NT2/D1 (cell line): ENCODE data around the gene MYNN.

Experiments used
- YY1 ChIP-seq: IDR thresholded peaks from 2 replicates; pipeline ENCODE4 v1.6.1; 2011; ENCODE audit not compliant: insufficient read length, insufficient read depth
- ZNF274 ChIP-seq: IDR thresholded peaks from 2 replicates; pipeline ENCODE4 v1.6.1; 2011; ENCODE audit warnings: mild to moderate bottlenecking, low read depth, low read length

DNA sequence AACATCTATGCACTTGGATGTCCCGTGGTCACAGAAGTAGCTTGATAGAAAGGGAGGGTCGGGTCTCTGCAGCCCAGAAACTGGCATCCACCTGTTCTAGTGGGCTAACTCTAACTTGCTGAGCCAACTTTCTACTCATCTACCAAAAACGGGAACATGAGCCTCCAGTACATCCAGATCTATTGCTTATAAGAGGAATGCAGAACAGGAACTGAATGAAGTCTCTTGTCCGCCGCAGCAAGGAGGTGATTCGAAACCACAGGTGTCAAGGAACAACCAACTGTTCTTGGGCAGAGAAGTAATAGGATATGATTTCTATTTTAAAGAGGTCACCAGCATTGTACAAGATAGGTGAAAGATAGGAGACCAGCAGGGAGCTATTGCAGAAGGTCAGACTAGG, 26.3 kb upstream of the MYNN start:
- TF ChIP-seq YY1 (no peak), ZNF274 (no peak)
